SK-N-SH (cell line): ENCODE measurements around the gene INPP5A. TPM values are rescaled to one million over a fixed set of nuclear protein-coding genes. Genes with fewer than 3 reads are reported as not detected.

ENCODE experiments used
- CTCF ChIA-PET: fragments of 300-600, 350-600 bp; formaldehyde crosslinking; extraction: SDS; loops from one replicate; lab custom pipeline; 2021; lab: Yijun Ruan, JAX
- POLR2A ChIA-PET: fragments of 350-600 bp; sonication (Branson Sonifier 250); formaldehyde crosslinking; extraction: SDS; loops from one replicate; lab custom pipeline; 2020; ENCODE audit warnings: antibody characterized with exemption, inconsistent platforms; lab: Yijun Ruan, JAX
- DNase-seq: peaks from one replicate; pipeline ENCODE4 v3.0.0; 2012
- H2AFZ ChIP-seq: fragments of 200-600 bp; sonication (generic); 2 replicates; pipeline ENCODE4 v1.8.1; 2016; ENCODE audit warnings: antibody characterized with exemption, mild to moderate bottlenecking, low read depth
- H3F3A ChIP-seq: fragments of 200-600 bp; sonication (generic); replicated peaks from 2 replicates; pipeline ENCODE3; 2016; ENCODE audit warnings: antibody characterized with exemption, mild to moderate bottlenecking; ENCODE audit not compliant: insufficient read depth
- H3K27ac ChIP-seq, 2 experiments: fragments of 200-500 bp in 1 of 2; fragments of 200-600 bp in 1 of 2; sonication (Bioruptor generic) in 1 of 2; sonication (generic), shearing (Covaris generic) in 1 of 2; 2 replicates each; pipeline versions ENCODE4 v1.5.1 to v1.6.1; 2014 to 2016; ENCODE audit warnings: low read depth in 2 of 2, inconsistent platforms in 1 of 2, low read length in 1 of 2, mild to moderate bottlenecking in 1 of 2, mixed read lengths in 1 of 2
- H3K27me3 ChIP-seq: fragments of 200-600 bp; sonication (generic), shearing (Covaris generic); 2 replicates; pipeline ENCODE4 v1.6.1; 2016; ENCODE audit warnings: mixed run types; ENCODE audit not compliant: insufficient read depth
- H3K36me3 ChIP-seq, 2 experiments: fragments of 200-500 bp in 1 of 2; fragments of 200-600 bp in 1 of 2; sonication (Bioruptor generic) in 1 of 2; sonication (generic) in 1 of 2; replicated peaks in 1 of 2; 2 replicates each; pipeline versions ENCODE3 to v1.5.1; 2014 to 2016; ENCODE audit warnings: low read length in 1 of 2, mild to moderate bottlenecking in 1 of 2; ENCODE audit not compliant: insufficient read depth in 2 of 2, control insufficient read depth in 1 of 2
- H3K4me1 ChIP-seq, 2 experiments: fragments of 200-500 bp in 1 of 2; fragments of 200-600 bp in 1 of 2; sonication (Bioruptor generic) in 1 of 2; sonication (generic), shearing (Covaris generic) in 1 of 2; 2 replicates each; pipeline versions ENCODE4 v1.5.1 to v1.6.1; 2014 to 2016; ENCODE audit warnings: low read depth in 1 of 2, low read length in 1 of 2, mixed run types in 1 of 2; ENCODE audit not compliant: insufficient read depth in 2 of 2, control insufficient read depth in 1 of 2
- H3K4me2 ChIP-seq: fragments of 200-600 bp; sonication (generic), shearing (Covaris generic); 2 replicates; pipeline ENCODE4 v1.6.1; 2017; ENCODE audit warnings: mixed run types
- H3K4me3 ChIP-seq, 2 experiments: fragments of 200-500 bp in 1 of 2; fragments of 200-600 bp in 1 of 2; sonication (Bioruptor generic) in 1 of 2; sonication (generic), shearing (Covaris generic) in 1 of 2; 2 replicates each; pipeline versions ENCODE4 v1.5.1 to v1.8.1; 2014 to 2016; ENCODE audit warnings: low read depth in 2 of 2, inconsistent platforms in 1 of 2, low read length in 1 of 2, mild to moderate bottlenecking in 1 of 2, mixed read lengths in 1 of 2, moderate library complexity in 1 of 2
- H3K79me2 ChIP-seq: fragments of 200-600 bp; sonication (generic); 2 replicates; pipeline ENCODE4 v1.8.1; 2017; ENCODE audit warnings: mild to moderate bottlenecking; ENCODE audit not compliant: insufficient read depth
- H3K9ac ChIP-seq: fragments of 200-600 bp; sonication (generic); 2 replicates; pipeline ENCODE4 v1.6.1; 2017; ENCODE audit warnings: mixed run types
- H3K9me2 ChIP-seq: fragments of 200-600 bp; sonication (generic); 2 replicates; pipeline ENCODE4 v1.6.1; 2017; ENCODE audit warnings: mixed run types
- H3K9me3 ChIP-seq: fragments of 200-600 bp; sonication (generic); 2 replicates; pipeline ENCODE4 v1.6.1; 2017; ENCODE audit warnings: mixed run types, mild to moderate bottlenecking, moderate library complexity
- H4K20me1 ChIP-seq: fragments of 200-600 bp; sonication (generic); 2 replicates; pipeline ENCODE4 v1.6.1; 2017; ENCODE audit warnings: mild to moderate bottlenecking, mixed run types; ENCODE audit not compliant: insufficient read depth
- ELF1 ChIP-seq: IDR thresholded peaks from 2 replicates; pipeline ENCODE4 v1.4.0; 2012
- FOXM1 ChIP-seq: IDR thresholded peaks from 2 replicates; pipeline ENCODE4 v1.4.0; 2012; ENCODE audit warnings: low read depth, mild to moderate bottlenecking
- GABPA ChIP-seq: IDR thresholded peaks from 2 replicates; pipeline ENCODE4 v1.4.0; 2012; ENCODE audit warnings: low read depth, mild to moderate bottlenecking
- IRF3 ChIP-seq: fragments of 150-350 bp; IDR thresholded peaks from 2 replicates; pipeline ENCODE4 v1.6.1; 2016; ENCODE audit warnings: mild to moderate bottlenecking, low read depth, low read length
- JUND ChIP-seq: IDR thresholded peaks from 2 replicates; pipeline ENCODE4 v1.4.0; 2012
- MAX ChIP-seq: IDR thresholded peaks from 2 replicates; pipeline ENCODE4 v1.4.0; 2012; ENCODE audit warnings: low read depth
- NRF1 ChIP-seq: IDR thresholded peaks from 2 replicates; pipeline ENCODE4 v1.6.1; 2012; ENCODE audit warnings: low read depth, mild to moderate bottlenecking, low read length
- POLR2AphosphoS5 ChIP-seq: IDR thresholded peaks from 2 replicates; pipeline ENCODE4 v1.6.1; 2012; ENCODE audit warnings: low read depth, low read length
- RAD21 ChIP-seq: IDR thresholded peaks from 2 replicates; pipeline ENCODE4 v1.6.1; 2012; ENCODE audit warnings: mild to moderate bottlenecking, low read length
- RFX5 ChIP-seq: IDR thresholded peaks from 2 replicates; pipeline ENCODE4 v1.6.1; 2012; ENCODE audit warnings: mild to moderate bottlenecking, improper control_type of control experiment, low read length
- RXRA ChIP-seq: IDR thresholded peaks from 2 replicates; pipeline ENCODE4 v1.4.0; 2012; ENCODE audit warnings: low read depth, mild to moderate bottlenecking, borderline replicate concordance
- SMC3 ChIP-seq: IDR thresholded peaks from 2 replicates; pipeline ENCODE4 v1.6.1; 2012; ENCODE audit warnings: low read depth, low read length, improper control_type of control experiment
- TAF1 ChIP-seq: IDR thresholded peaks from 2 replicates; pipeline ENCODE4 v1.6.1; 2012; ENCODE audit warnings: low read depth, mild to moderate bottlenecking, low read length, moderate library complexity, borderline replicate concordance
- TCF12 ChIP-seq: IDR thresholded peaks from 2 replicates; pipeline ENCODE4 v1.4.0; 2012
- TEAD4 ChIP-seq: IDR thresholded peaks from 2 replicates; pipeline ENCODE4 v1.4.0; 2012; ENCODE audit warnings: mild to moderate bottlenecking, borderline replicate concordance; ENCODE audit not compliant: insufficient read depth
- USF1 ChIP-seq: IDR thresholded peaks from 2 replicates; pipeline ENCODE4 v1.4.0; 2012; ENCODE audit warnings: low read depth, borderline replicate concordance
- WGBS: methylation state at CpG from one replicate; pipeline ENCODE4 v1.1.6; 2017; ENCODE audit warnings: low lambda C conversion rate; 5-methylcytosine and 5-hydroxymethylcytosine counted together
- polyA plus RNA-seq, 3 experiments: library from polyadenylated mRNA; depleted of rRNA; stranded (reverse); fragments of >200 nt; gene quantifications; 2 replicates each; pipeline ENCODE4 v1.2.3, GENCODE V29; 2012
- TF ChIP-seq, protein P1 (sequence below): fragments of 200-600 bp; sonication (generic); IDR thresholded peaks from 2 replicates; pipeline ENCODE4 v1.6.1; 2017; ENCODE audit warnings: antibody characterized with exemption, mild to moderate bottlenecking, moderate library complexity
- TF ChIP-seq, protein P2 (sequence below): IDR thresholded peaks from 2 replicates; pipeline ENCODE4 v1.4.0; 2012; ENCODE audit warnings: low read depth, borderline replicate concordance
- TF ChIP-seq, protein P3 (sequence below): fragments of 150-350 bp; IDR thresholded peaks from 2 replicates; pipeline ENCODE4 v1.6.1; 2017; ENCODE audit warnings: antibody characterized with exemption, low read length, low read depth, borderline replicate concordance

The INPP5A gene
- polyA plus RNA-seq, 1 of the 3 experiments (the other 2 are of a cell fraction) = 12.0 TPM

- H4K20me1 ChIP-seq = no peaks in the 10 kb centered on the region
- H3K9me3 ChIP-seq = no peaks in the 10 kb centered on the region
- H3K4me3 ChIP-seq = no peak overlapping the region
- TF ChIP-seq SMC3 = no peak
- TF ChIP-seq JUND = no peak
- TF ChIP-seq RAD21 = no peak
- TF ChIP-seq NRF1 = no peak
- TF ChIP-seq, protein P1, sequence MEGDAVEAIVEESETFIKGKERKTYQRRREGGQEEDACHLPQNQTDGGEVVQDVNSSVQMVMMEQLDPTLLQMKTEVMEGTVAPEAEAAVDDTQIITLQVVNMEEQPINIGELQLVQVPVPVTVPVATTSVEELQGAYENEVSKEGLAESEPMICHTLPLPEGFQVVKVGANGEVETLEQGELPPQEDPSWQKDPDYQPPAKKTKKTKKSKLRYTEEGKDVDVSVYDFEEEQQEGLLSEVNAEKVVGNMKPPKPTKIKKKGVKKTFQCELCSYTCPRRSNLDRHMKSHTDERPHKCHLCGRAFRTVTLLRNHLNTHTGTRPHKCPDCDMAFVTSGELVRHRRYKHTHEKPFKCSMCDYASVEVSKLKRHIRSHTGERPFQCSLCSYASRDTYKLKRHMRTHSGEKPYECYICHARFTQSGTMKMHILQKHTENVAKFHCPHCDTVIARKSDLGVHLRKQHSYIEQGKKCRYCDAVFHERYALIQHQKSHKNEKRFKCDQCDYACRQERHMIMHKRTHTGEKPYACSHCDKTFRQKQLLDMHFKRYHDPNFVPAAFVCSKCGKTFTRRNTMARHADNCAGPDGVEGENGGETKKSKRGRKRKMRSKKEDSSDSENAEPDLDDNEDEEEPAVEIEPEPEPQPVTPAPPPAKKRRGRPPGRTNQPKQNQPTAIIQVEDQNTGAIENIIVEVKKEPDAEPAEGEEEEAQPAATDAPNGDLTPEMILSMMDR = no peak
- TF ChIP-seq, protein P2, sequence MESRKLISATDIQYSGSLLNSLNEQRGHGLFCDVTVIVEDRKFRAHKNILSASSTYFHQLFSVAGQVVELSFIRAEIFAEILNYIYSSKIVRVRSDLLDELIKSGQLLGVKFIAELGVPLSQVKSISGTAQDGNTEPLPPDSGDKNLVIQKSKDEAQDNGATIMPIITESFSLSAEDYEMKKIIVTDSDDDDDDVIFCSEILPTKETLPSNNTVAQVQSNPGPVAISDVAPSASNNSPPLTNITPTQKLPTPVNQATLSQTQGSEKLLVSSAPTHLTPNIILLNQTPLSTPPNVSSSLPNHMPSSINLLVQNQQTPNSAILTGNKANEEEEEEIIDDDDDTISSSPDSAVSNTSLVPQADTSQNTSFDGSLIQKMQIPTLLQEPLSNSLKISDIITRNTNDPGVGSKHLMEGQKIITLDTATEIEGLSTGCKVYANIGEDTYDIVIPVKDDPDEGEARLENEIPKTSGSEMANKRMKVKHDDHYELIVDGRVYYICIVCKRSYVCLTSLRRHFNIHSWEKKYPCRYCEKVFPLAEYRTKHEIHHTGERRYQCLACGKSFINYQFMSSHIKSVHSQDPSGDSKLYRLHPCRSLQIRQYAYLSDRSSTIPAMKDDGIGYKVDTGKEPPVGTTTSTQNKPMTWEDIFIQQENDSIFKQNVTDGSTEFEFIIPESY = no peak
- TF ChIP-seq, all 33 proteins: peak for 0
- H3K9ac ChIP-seq = no peak overlapping the region
- ChIA-PET CTCF (interaction anchor here (1.9 kb wide), 1 partner anchor 42 kb away, joined by 5 read pairs; no protein-coding TSS in a partner anchor), POLR2A (no interaction called here)
- no peak overlapping the region for H3K4me2 ChIP-seq
- H3K27me3 ChIP-seq = no peaks in the 10 kb centered on the region; the same call in 1 of the 2 replicates
- H3K4me1 ChIP-seq = peaks cover 0 to 8% of the 10 kb centered on the region in 2 experiments; a peak in 1 of 4 replicates
- no peaks in the 10 kb centered on the region for H3F3A ChIP-seq
- no peaks in the 10 kb centered on the region for H3K36me3 ChIP-seq
- H3K27ac ChIP-seq = no peak overlapping the region
- no peaks in the 10 kb centered on the region for H3K9me2 ChIP-seq
- no peak for DNase-seq
- WGBS = 63% methylated on average over 14 of the region's 14 CpGs
- no peaks in the 10 kb centered on the region for H3K79me2 ChIP-seq
- no peak overlapping the region for H2AFZ ChIP-seq
Observed at GRCh38 chr10:132500781-132501415, 36.7 kb upstream of the INPP5A start.

- CTCF ChIA-PET = interaction anchor here (1.9 kb wide), 1 partner anchor 44 kb away, joined by 5 read pairs; no protein-coding TSS in a partner anchor
- Histone ChIP-seq H3K9ac (no peak overlapping the region), H3K9me3 (no peaks in the 10 kb centered on the region), H3K4me1 (peaks cover 0 to 12% of the 10 kb centered on the region in 2 experiments; a peak in 1 of 4 replicates), H3K79me2 (no peaks in the 10 kb centered on the region), H3K27me3 (no peaks in the 10 kb centered on the region; the same call in 1 of the 2 replicates), H3K4me3 (no peak overlapping the region), H3F3A (no peaks in the 10 kb centered on the region), H2AFZ (no peak overlapping the region), H3K36me3 (no peaks in the 10 kb centered on the region), H3K9me2 (no peaks in the 10 kb centered on the region), H3K4me2 (no peak overlapping the region), H3K27ac (no peak overlapping the region), H4K20me1 (no peaks in the 10 kb centered on the region)
- TF ChIP-seq FOXM1 = no peak
- no peak for TF ChIP-seq USF1
- no peak for TF ChIP-seq RXRA
- no peak for TF ChIP-seq MAX
- no peak for TF ChIP-seq NRF1
- no peak for TF ChIP-seq ELF1
- no peak for TF ChIP-seq TEAD4
- no peak for TF ChIP-seq TCF12
- no peak for TF ChIP-seq POLR2AphosphoS5
- no peak for TF ChIP-seq GABPA
- no peak for TF ChIP-seq TAF1
- TF ChIP-seq, protein P3, sequence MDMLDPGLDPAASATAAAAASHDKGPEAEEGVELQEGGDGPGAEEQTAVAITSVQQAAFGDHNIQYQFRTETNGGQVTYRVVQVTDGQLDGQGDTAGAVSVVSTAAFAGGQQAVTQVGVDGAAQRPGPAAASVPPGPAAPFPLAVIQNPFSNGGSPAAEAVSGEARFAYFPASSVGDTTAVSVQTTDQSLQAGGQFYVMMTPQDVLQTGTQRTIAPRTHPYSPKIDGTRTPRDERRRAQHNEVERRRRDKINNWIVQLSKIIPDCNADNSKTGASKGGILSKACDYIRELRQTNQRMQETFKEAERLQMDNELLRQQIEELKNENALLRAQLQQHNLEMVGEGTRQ = no peak
- TF ChIP-seq RFX5 = no peak
- no peak for TF ChIP-seq JUND
- TF ChIP-seq IRF3 = no peak
- DNase-seq = no peak
- 75% methylated on average over 26 of the region's 32 CpGs for WGBS
- POLR2A ChIA-PET = no interaction called here
Observed at GRCh38 chr10:132502544-132503300, 34.9 kb upstream of the INPP5A start.
